ENCODE results near the gene CUL7.

GRCh38 chr6:43101497-43101896 is 47.8 kb upstream of the CUL7 start:
- TF ChIP-seq CTCF (IDR thresholded peaks at IDR 0.05) (no peak), EZH2 (IDR thresholded peaks at IDR 0.05; ENCODE audit: borderline replicate concordance, insufficient read depth, low read depth, low read length, poor library complexity, severe bottlenecking) (no peak)

Data from B cell (primary cell).